Measurements from ENCODE around the gene MYL3.

DNA sequence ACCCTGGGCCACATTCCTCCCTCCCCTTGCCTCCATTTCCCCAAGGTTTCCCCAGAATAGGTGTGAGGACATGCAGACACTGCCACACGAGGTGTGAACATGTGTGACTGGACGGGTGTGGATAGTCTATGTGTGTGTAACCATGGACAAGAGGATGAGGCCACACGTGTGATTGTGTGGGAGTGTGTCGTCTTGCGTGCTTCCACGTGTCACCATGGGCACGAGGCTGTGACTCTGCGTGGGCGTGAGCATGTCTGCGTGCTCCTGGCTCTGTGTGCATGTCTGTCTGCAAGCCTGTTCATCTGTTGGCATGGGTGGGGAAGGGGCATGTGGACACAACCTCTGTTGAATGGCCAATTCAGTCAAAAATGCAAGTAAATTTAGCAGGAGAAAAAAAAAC, 6.2 kb upstream of the MYL3 start:
- TF ChIP-seq, protein P1, sequence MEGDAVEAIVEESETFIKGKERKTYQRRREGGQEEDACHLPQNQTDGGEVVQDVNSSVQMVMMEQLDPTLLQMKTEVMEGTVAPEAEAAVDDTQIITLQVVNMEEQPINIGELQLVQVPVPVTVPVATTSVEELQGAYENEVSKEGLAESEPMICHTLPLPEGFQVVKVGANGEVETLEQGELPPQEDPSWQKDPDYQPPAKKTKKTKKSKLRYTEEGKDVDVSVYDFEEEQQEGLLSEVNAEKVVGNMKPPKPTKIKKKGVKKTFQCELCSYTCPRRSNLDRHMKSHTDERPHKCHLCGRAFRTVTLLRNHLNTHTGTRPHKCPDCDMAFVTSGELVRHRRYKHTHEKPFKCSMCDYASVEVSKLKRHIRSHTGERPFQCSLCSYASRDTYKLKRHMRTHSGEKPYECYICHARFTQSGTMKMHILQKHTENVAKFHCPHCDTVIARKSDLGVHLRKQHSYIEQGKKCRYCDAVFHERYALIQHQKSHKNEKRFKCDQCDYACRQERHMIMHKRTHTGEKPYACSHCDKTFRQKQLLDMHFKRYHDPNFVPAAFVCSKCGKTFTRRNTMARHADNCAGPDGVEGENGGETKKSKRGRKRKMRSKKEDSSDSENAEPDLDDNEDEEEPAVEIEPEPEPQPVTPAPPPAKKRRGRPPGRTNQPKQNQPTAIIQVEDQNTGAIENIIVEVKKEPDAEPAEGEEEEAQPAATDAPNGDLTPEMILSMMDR (IDR thresholded peaks at IDR 0.05; ENCODE audit: poor library complexity, severe bottlenecking): no peak
- TF ChIP-seq POLR2AphosphoS5 (IDR thresholded peaks at IDR 0.05): no peak
- TF ChIP-seq RAD21 (conservative IDR thresholded peaks at IDR 0.05): no peak
- no peak for TF ChIP-seq EP300 (conservative IDR thresholded peaks at IDR 0.05; ENCODE audit: poor library complexity, severe bottlenecking)

Data from neural cell (in vitro differentiated cells).